ENCODE data around the gene NPAS3.

- TF ChIP-seq CTCF (conservative IDR thresholded peaks at IDR 0.05) = no peak
- TF ChIP-seq EZH2 (IDR thresholded peaks at IDR 0.05; ENCODE audit: low read depth) = no peak
Measured at GRCh38 chr14:33404964-33405574, 466.4 kb downstream of the NPAS3 start.
